Measurements from ENCODE around the gene ANTXR1.
"Not testable (repeated sequence)": the region's sequence is repeated elsewhere in the genome, so short reads cannot be mapped to it uniquely, and the experiment has no call there.

The ANTXR1 gene

GRCh38 chr2:69244882-69245281, 231.9 kb downstream of the ANTXR1 start:
- DNase-seq = no peak

GRCh38 chr2:69247583-69247982, 234.6 kb downstream of the ANTXR1 start:
- no peak for DNase-seq

GRCh38 chr2:69248232-69248631, 235.3 kb downstream of the ANTXR1 start:
- DNase-seq = no peak

GRCh38 chr2:69250981-69251380, 238.0 kb downstream of the ANTXR1 start:
- no peak for DNase-seq

GRCh38 chr2:69251943-69252342, 239.0 kb downstream of the ANTXR1 start:
- DNase-seq = no peak

- DNase-seq = no peak
Observed at GRCh38 chr2:69253112-69253511, 240.1 kb downstream of the ANTXR1 start.

GRCh38 chr2:69253611-69254301, 240.8 kb downstream of the ANTXR1 start:
- no peak for DNase-seq

- DNase-seq = no peak
Observed at GRCh38 chr2:69255760-69256159, 242.8 kb downstream of the ANTXR1 start.

GRCh38 chr2:69259994-69260591, 247.1 kb downstream of the ANTXR1 start:
- DNase-seq = not testable (repeated sequence)

- no peak for DNase-seq
Observed at GRCh38 chr2:69260666-69261065, 247.7 kb downstream of the ANTXR1 start.

- DNase-seq = no peak
Observed at GRCh38 chr2:69269330-69269729, 256.4 kb downstream of the ANTXR1 start.

GRCh38 chr2:69271831-69272257, 258.9 kb downstream of the ANTXR1 start:
- no peak for DNase-seq

GRCh38 chr2:69272803-69273471, 260.0 kb downstream of the ANTXR1 start:
- DNase-seq = no peak

- no peak for DNase-seq
Observed at GRCh38 chr2:69275490-69275889, 262.5 kb downstream of the ANTXR1 start.

GRCh38 chr2:69278366-69278765, 265.4 kb downstream of the ANTXR1 start:
- no peak for DNase-seq

GRCh38 chr2:69279211-69279610, 266.2 kb downstream of the ANTXR1 start:
- DNase-seq = no peak

GRCh38 chr2:69279931-69280681, 267.1 kb downstream of the ANTXR1 start:
- no peak for DNase-seq

GRCh38 chr2:69280796-69281412, 267.9 kb downstream of the ANTXR1 start:
- DNase-seq = no peak

- no peak for DNase-seq
Observed at GRCh38 chr2:69285379-69285894, 272.5 kb downstream of the ANTXR1 start.

- DNase-seq = no peak
Observed at GRCh38 chr2:69287544-69287943, 274.6 kb downstream of the ANTXR1 start.

- DNase-seq = no peak
Observed at GRCh38 chr2:69288429-69288828, 275.4 kb downstream of the ANTXR1 start.

- no peak for DNase-seq
Observed at GRCh38 chr2:69291004-69291650, 278.1 kb downstream of the ANTXR1 start.
